Measurements from ENCODE around the gene STAC3.
A peak's percentile ranks its signal among the peaks of the same experiment; 100 is the strongest.

STAC3 gene

GRCh38 chr12:57212701-57213057 is 38.3 kb downstream of the STAC3 start:
- no peak for DNase-seq

GRCh38 chr12:57211791-57212700 is 38.9 kb downstream of the STAC3 start:
- DNase-seq, result no peak

GRCh38 chr12:57210926-57211692 is 39.9 kb downstream of the STAC3 start:
- DNase-seq, result no peak

GRCh38 chr12:57210461-57210860 is 40.5 kb downstream of the STAC3 start:
- no peak for DNase-seq

- no peak for DNase-seq
Observed at GRCh38 chr12:57209916-57210315, 41.1 kb downstream of the STAC3 start.

- peak in 49 of 56 donors; percentile 7 to 83 (median 56) for DNase-seq
Observed at GRCh38 chr12:57208631-57209282, 42.2 kb downstream of the STAC3 start.

GRCh38 chr12:57207731-57208630 is 43.0 kb downstream of the STAC3 start:
- peak in 6 of 56 donors; percentile 17 to 33 (median 21) for DNase-seq

GRCh38 chr12:57205931-57206330 is 45.1 kb downstream of the STAC3 start:
- DNase-seq, result peak in 5 of 56 donors; percentile 8 to 36 (median 20)

GRCh38 chr12:57205186-57205585 is 45.8 kb downstream of the STAC3 start:
- no peak for DNase-seq

- no peak for DNase-seq
Observed at GRCh38 chr12:57204454-57204853, 46.5 kb downstream of the STAC3 start.

GRCh38 chr12:57203791-57204190 is 47.2 kb downstream of the STAC3 start:
- DNase-seq, result no peak

GRCh38 chr12:57203201-57203600 is 47.8 kb downstream of the STAC3 start:
- no peak for DNase-seq

- no peak for DNase-seq
Observed at GRCh38 chr12:57202321-57202720, 48.7 kb downstream of the STAC3 start.

GRCh38 chr12:57201631-57202030 is 49.4 kb downstream of the STAC3 start:
- DNase-seq, result no peak

- no peak for DNase-seq
Observed at GRCh38 chr12:57201219-57201618, 49.8 kb downstream of the STAC3 start.

- no peak for DNase-seq
Observed at GRCh38 chr12:57200497-57200896, 50.5 kb downstream of the STAC3 start.

- DNase-seq, result no peak
Observed at GRCh38 chr12:57199191-57199590, 51.8 kb downstream of the STAC3 start.

GRCh38 chr12:57198329-57198728 is 52.7 kb downstream of the STAC3 start:
- DNase-seq, result no peak

- no peak for DNase-seq
Observed at GRCh38 chr12:57196956-57197355, 54.0 kb downstream of the STAC3 start.

- DNase-seq, result no peak
Observed at GRCh38 chr12:57196439-57196838, 54.5 kb downstream of the STAC3 start.

Measured in nucleus accumbens (tissue), 56 donors.